ENCODE results near the gene NEURL1B.
A peak's percentile ranks its signal among the peaks of the same experiment; 100 is the strongest.

The NEURL1B gene

DNA sequence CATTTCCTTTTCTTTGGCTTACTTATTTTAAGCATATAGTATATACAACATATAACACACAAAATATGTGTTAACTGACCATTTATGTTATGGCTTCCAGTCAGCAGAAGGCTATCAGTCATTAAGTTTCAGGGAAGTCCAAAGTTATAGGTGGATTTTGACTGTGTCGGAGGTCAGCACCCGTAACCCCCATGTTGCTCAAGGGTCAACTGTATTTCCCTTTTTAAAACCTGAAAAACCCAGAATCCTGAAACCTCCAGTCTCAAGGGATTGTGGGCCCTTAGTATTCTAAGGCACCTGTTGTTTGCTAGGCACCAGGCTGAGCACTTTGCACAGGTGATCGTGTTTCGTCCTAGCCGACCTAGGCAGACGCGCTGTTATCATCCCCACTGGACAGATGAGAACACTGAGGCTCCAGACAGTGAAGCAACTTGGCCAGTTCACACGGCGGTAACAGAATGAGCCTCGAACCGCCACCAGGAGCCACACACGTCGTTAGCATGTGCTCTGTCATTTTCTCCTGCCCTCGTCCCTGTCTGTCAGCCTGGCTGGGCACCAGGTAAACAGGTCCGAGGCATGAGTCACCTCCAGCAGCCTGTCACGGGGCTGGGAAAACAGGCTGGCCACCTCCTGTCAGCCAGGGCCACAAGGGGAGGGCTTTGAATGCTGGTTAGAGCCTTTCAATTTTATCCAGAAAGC lies 90.1 kb downstream of the NEURL1B start:
- H3K27me3 Mint-ChIP-seq (ENCODE audit: low read depth): peaks cover 17% of the 10 kb centered on the region

GRCh38 chr5:172731680-172732074 lies 90.6 kb downstream of the NEURL1B start:
- TF ChIP-seq, protein P1, sequence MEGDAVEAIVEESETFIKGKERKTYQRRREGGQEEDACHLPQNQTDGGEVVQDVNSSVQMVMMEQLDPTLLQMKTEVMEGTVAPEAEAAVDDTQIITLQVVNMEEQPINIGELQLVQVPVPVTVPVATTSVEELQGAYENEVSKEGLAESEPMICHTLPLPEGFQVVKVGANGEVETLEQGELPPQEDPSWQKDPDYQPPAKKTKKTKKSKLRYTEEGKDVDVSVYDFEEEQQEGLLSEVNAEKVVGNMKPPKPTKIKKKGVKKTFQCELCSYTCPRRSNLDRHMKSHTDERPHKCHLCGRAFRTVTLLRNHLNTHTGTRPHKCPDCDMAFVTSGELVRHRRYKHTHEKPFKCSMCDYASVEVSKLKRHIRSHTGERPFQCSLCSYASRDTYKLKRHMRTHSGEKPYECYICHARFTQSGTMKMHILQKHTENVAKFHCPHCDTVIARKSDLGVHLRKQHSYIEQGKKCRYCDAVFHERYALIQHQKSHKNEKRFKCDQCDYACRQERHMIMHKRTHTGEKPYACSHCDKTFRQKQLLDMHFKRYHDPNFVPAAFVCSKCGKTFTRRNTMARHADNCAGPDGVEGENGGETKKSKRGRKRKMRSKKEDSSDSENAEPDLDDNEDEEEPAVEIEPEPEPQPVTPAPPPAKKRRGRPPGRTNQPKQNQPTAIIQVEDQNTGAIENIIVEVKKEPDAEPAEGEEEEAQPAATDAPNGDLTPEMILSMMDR (IDR thresholded peaks at IDR 0.05; ENCODE audit: unreplicated experiment in 3 of 3): no peak
- Mint-ChIP-seq H3K9me3 (no peaks in the 10 kb centered on the region), H3K27ac (no peak overlapping the region), H3K4me1 (peaks cover 22% of the 10 kb centered on the region), H3K27me3 (ENCODE audit: low read depth) (peaks cover 14% of the 10 kb centered on the region), H3K4me3 (no peak overlapping the region), H3K36me3 (ENCODE audit: low read depth) (no peaks in the 10 kb centered on the region)

More for the DNA sequence above, 90.1 kb downstream of the NEURL1B start:
- H3K36me3 Mint-ChIP-seq (ENCODE audit: low read depth): no peaks in the 10 kb centered on the region
- H3K27ac Mint-ChIP-seq: no peak overlapping the region
- TF ChIP-seq, protein P1 (IDR thresholded peaks at IDR 0.05; ENCODE audit: unreplicated experiment in 3 of 3): no peak
- no peak overlapping the region for H3K4me3 Mint-ChIP-seq
- no peaks in the 10 kb centered on the region for H3K9me3 Mint-ChIP-seq
- peaks cover 22% of the 10 kb centered on the region for H3K4me1 Mint-ChIP-seq

DNA sequence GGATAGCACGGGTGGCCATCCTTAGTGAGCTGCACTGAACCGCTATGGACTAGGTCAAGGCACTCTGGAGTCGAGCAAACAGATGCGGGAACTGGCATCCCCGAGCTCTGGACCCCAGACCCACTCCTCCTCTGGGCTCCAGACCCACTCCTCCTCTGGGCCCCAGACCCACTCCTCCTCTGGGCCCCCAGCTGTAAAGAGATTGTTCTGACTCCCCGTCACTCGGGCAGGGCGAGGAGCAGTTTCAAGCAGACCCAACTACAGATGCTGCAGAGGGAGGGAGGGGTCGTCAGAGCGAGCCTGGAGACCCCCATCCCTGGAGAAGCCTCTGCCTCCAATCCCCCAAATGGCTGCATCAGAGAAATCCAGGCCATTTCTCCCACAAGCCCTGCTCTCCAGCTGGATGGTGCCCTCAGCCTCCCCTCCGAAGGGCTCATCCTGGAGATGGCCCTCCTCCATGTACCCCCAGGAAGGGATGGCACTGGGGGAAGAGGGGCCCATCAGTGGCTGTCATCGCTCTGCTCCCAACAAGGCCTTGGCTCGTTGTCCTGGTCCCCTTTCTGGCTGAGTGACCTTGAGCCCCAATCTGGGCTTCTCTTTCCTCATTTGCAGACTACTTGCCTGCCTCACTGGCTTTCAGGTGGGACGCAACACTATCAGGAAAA lies 91.3 kb downstream of the NEURL1B start:
- Mint-ChIP-seq H3K4me1 (peaks cover 27% of the 10 kb centered on the region), H3K36me3 (ENCODE audit: low read depth) (no peaks in the 10 kb centered on the region), H3K9me3 (no peaks in the 10 kb centered on the region), H3K27me3 (ENCODE audit: low read depth) (peaks cover 14% of the 10 kb centered on the region), H3K4me3 (no peak overlapping the region), H3K27ac (peak overlapping the region; percentile 30 to 65 (median 59))
- TF ChIP-seq, protein P1 (IDR thresholded peaks at IDR 0.05; ENCODE audit: unreplicated experiment in 3 of 3): no peak

GRCh38 chr5:172733131-172733973 lies 92.3 kb downstream of the NEURL1B start:
- H3K4me1 Mint-ChIP-seq: peaks cover 27% of the 10 kb centered on the region
- no peak overlapping the region for H3K4me3 Mint-ChIP-seq
- no peaks in the 10 kb centered on the region for H3K36me3 Mint-ChIP-seq (ENCODE audit: low read depth)
- peak overlapping the region; percentile 30 to 65 (median 59) for H3K27ac Mint-ChIP-seq
- peaks cover 14% of the 10 kb centered on the region for H3K27me3 Mint-ChIP-seq (ENCODE audit: low read depth)
- no peaks in the 10 kb centered on the region for H3K9me3 Mint-ChIP-seq
- TF ChIP-seq, protein P1 (IDR thresholded peaks at IDR 0.05; ENCODE audit: unreplicated experiment in 3 of 3): no peak

- H3K9me3 Mint-ChIP-seq: no peaks in the 10 kb centered on the region
- H3K27ac Mint-ChIP-seq: peak overlapping the region; percentile 30 to 65 (median 59)
Measured at GRCh38 chr5:172733974-172734346, 92.9 kb downstream of the NEURL1B start.

More at GRCh38 chr5:172733974-172734346, 92.9 kb downstream of the NEURL1B start:
- peaks cover 13% of the 10 kb centered on the region for H3K27me3 Mint-ChIP-seq (ENCODE audit: low read depth)
- H3K4me3 Mint-ChIP-seq: no peak overlapping the region
- peaks cover 27% of the 10 kb centered on the region for H3K4me1 Mint-ChIP-seq
- no peaks in the 10 kb centered on the region for H3K36me3 Mint-ChIP-seq (ENCODE audit: low read depth)
- TF ChIP-seq, protein P1 (IDR thresholded peaks at IDR 0.05; ENCODE audit: unreplicated experiment in 3 of 3): no peak
